Karpas-422 (cell line): ENCODE measurements around the gene C6orf62. TPM values are rescaled to one million over a fixed set of nuclear protein-coding genes. Genes with fewer than 3 reads are reported as not detected.

Experiments
- DNase-seq: peaks from one replicate; pipeline ENCODE4 v3.0.0-alpha.2; 2015
- H2AFZ ChIP-seq: fragments of 200-600 bp; sonication (generic); 2 replicates; pipeline ENCODE4 v1.6.1; 2014; ENCODE audit warnings: antibody characterized with exemption, low read length, mixed read lengths
- H3K27ac ChIP-seq: fragments of 200-600 bp; sonication (generic); 2 replicates; pipeline ENCODE4 v1.5.1; 2014; ENCODE audit warnings: mild to moderate bottlenecking, low read length, moderate library complexity
- H3K27me3 ChIP-seq: fragments of 200-600 bp; sonication (generic); 2 replicates; pipeline ENCODE4 v1.6.1; 2014; ENCODE audit warnings: low read length, mixed read lengths
- H3K36me3 ChIP-seq: fragments of 200-600 bp; sonication (generic); 2 replicates; pipeline ENCODE4 v1.6.1; 2014; ENCODE audit warnings: low read length, mixed read lengths; ENCODE audit not compliant: insufficient read depth
- H3K4me1 ChIP-seq: fragments of 200-600 bp; sonication (generic); 2 replicates; pipeline ENCODE4 v1.6.1; 2014; ENCODE audit warnings: mild to moderate bottlenecking, low read length, mixed read lengths
- H3K4me2 ChIP-seq: fragments of 200-600 bp; sonication (generic); 2 replicates; pipeline ENCODE4 v1.6.1; 2014; ENCODE audit warnings: low read length, low read depth, mild to moderate bottlenecking; ENCODE audit not compliant: poor library complexity, severe bottlenecking
- H3K4me3 ChIP-seq: fragments of 200-600 bp; sonication (generic); 2 replicates; pipeline ENCODE4 v1.5.1; 2014; ENCODE audit warnings: mild to moderate bottlenecking, antibody characterized with exemption, low read length, mixed read lengths
- H3K79me2 ChIP-seq: fragments of 200-600 bp; sonication (generic); 2 replicates; pipeline ENCODE4 v1.6.1; 2014; ENCODE audit warnings: mild to moderate bottlenecking, low read length, mixed read lengths
- H3K9ac ChIP-seq: fragments of 200-600 bp; sonication (generic); 2 replicates; pipeline ENCODE4 v1.6.0; 2014; ENCODE audit warnings: low read length
- H3K9me2 ChIP-seq: fragments of 200-600 bp; sonication (generic), shearing (Covaris generic); replicated peaks from 2 replicates; pipeline ENCODE4 v1.6.0; 2014; ENCODE audit warnings: mild to moderate bottlenecking, low read length, moderate library complexity; ENCODE audit not compliant: insufficient read depth
- H3K9me3 ChIP-seq: fragments of 300-700, 200-600 bp; sonication (generic); 2 replicates; pipeline ENCODE4 v1.6.1; 2014; ENCODE audit warnings: low read length, mixed read lengths
- H4K20me1 ChIP-seq: fragments of 200-600 bp; sonication (generic); 2 replicates; pipeline ENCODE4 v1.6.1; 2014; ENCODE audit warnings: mild to moderate bottlenecking, antibody characterized with exemption, low read length, low read depth; ENCODE audit not compliant: insufficient read depth
- total RNA-seq: library from RNA; depleted of rRNA; stranded (reverse); fragments of >200 nt; shearing (Covaris generic); gene quantifications from 2 replicates; pipeline ENCODE4 v1.2.3, GENCODE V29; 2014; ENCODE audit warnings: low replicate concordance; rRNA removed

C6orf62 gene
- total RNA-seq, 1 experiment from 2014 or later, result 123 TPM

DNA sequence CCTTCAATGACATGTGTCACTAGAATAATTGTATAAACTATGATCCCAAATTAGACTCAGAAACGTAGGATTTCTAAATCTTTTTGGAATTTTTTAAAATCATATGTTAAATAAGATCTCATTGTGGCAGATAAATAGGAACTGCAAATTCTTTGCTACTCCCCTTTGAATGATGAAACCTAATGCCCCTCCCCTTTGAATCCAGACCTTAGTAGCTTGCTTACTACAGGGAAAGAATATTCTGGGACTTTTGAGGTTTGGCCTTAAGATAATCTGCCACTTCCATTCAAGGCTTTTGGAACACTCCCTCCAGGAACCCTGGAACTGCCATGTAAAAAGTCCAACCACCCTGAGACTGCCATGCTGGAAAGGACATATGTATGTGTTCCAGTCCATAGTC is 59.4 kb downstream of the C6orf62 start:
- no peaks in the 10 kb centered on the region for H3K9me2 ChIP-seq
- peaks cover 73% of the 10 kb centered on the region for H3K79me2 ChIP-seq
- no peak overlapping the region for H3K4me2 ChIP-seq
- peaks cover 4% of the 10 kb centered on the region for H3K4me1 ChIP-seq
- DNase-seq, result no peak
- H3K4me3 ChIP-seq, result no peak overlapping the region
- no peak overlapping the region for H3K9ac ChIP-seq
- no peaks in the 10 kb centered on the region for H4K20me1 ChIP-seq
- peaks cover 32% of the 10 kb centered on the region; the same call in 1 of the 2 replicates for H3K36me3 ChIP-seq
- no peaks in the 10 kb centered on the region for H3K27me3 ChIP-seq
- no peaks in the 10 kb centered on the region for H3K9me3 ChIP-seq
- H2AFZ ChIP-seq, result no peak overlapping the region
- H3K27ac ChIP-seq, result no peak overlapping the region

DNA sequence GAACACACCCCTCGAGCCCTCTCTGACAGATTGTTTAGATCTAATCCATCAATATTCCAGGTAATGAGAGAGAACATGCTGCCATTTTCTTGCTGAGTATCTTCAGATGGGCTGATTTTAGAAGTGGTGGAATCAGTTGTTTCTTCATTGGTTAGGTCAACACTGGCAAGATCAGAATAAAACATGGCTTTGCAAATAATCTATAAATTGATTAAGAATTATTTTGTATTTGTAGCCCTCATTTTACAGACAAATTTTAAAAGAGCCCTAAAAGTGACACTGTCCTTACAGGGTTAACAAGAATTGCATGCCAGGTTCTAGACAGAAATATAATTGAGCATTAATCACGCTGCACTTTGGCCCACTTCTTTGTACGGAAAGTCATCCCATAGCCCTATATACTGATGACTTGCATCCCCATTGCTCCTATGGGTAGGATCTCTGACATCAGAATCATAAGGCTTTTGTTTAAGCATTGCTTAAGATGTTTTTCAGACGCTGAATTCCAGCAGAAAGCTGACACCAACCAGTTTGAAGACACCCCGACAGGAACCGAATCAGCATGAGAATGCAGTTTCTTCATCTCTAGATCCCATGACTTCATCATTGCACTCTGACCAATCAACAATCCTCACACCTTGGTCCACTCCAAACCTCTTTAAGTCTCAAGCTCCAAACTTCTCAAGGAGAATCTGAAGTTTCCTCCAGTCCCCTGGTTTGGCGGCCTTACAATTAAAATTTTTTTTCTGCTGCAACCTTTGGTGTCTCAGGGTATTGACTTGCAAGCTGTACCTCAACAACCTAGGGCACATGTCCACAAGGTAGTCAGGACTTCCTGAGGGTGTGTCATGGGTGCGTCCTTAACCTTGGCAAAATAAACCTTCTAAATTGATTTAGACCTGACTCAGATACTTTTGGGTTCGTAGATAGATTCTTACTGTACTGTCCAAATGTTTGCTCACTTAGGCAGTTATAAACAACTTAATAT is 60.1 kb downstream of the C6orf62 start:
- Histone ChIP-seq H3K27me3 (no peaks in the 10 kb centered on the region), H3K9me2 (no peaks in the 10 kb centered on the region), H3K4me1 (no peaks in the 10 kb centered on the region; the same call in 1 of the 2 replicates), H3K27ac (no peak overlapping the region), H3K9me3 (no peaks in the 10 kb centered on the region), H3K4me3 (no peak overlapping the region), H3K4me2 (no peak overlapping the region), H2AFZ (no peak overlapping the region), H3K36me3 (peaks cover 32% of the 10 kb centered on the region; the same call in 1 of the 2 replicates), H3K79me2 (peaks cover 67% of the 10 kb centered on the region), H4K20me1 (no peaks in the 10 kb centered on the region), H3K9ac (no peak overlapping the region)
- DNase-seq, result no peak

DNA sequence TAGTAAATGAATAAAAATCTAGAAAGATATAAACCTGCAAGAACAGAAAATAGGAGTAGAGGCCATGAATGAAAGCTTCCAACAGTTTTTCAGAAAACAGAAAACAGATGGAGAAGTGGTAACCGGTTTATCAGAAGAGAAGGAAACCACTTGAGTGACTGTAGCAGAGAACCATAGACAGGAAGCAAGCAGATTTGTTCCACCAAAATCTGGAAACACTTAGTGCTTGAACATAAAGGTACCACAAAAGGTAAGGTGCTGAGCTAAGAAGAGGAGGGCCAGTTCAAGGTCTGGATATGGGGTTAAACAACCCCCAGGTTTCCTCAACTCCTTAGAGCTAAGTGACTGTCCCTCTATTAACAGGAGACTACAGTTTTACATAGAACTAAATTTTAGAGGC is 63.7 kb downstream of the C6orf62 start:
- Histone ChIP-seq H3K9ac (no peak overlapping the region), H3K27me3 (no peaks in the 10 kb centered on the region), H3K4me2 (no peak overlapping the region), H4K20me1 (no peaks in the 10 kb centered on the region), H3K4me3 (no peak overlapping the region), H3K36me3 (peaks cover 54% of the 10 kb centered on the region; the same call in 1 of the 2 replicates), H3K9me2 (no peaks in the 10 kb centered on the region), H2AFZ (no peak overlapping the region), H3K27ac (no peak overlapping the region), H3K9me3 (no peaks in the 10 kb centered on the region), H3K4me1 (peaks cover 5% of the 10 kb centered on the region), H3K79me2 (peaks cover 56% of the 10 kb centered on the region)
- no peak for DNase-seq

Other genes with a start within 250 kb of the C6orf62 start
- 8.5 and 9.0 TPM in 2 replicates for gene GPLD1, start 229.6 kb downstream of the C6orf62 start, total RNA-seq
- 33.1 and 33.9 TPM in 2 replicates for gene ALDH5A1, start 224.2 kb downstream of the C6orf62 start, total RNA-seq
- gene KIAA0319, start 73.0 kb downstream of the C6orf62 start, total RNA-seq, result 0.45 and 0.51 TPM in 2 replicates
- gene TDP2, start 52.3 kb downstream of the C6orf62 start, total RNA-seq, result 30.1 and 49.3 TPM in 2 replicates
- gene ACOT13, start 52.1 kb downstream of the C6orf62 start, total RNA-seq, result 9.4 and 15.7 TPM in 2 replicates
- gene GMNN, start 55.8 kb upstream of the C6orf62 start, total RNA-seq, result 23.3 and 29.6 TPM in 2 replicates
- gene ARMH2, start 79.8 kb upstream of the C6orf62 start, total RNA-seq, result not detected in 2 replicates
- 72.1 and 73.8 TPM in 2 replicates for gene RIPOR2, start 216.8 kb upstream of the C6orf62 start, total RNA-seq